ENCODE data around the gene NID1.
A peak's percentile ranks its signal among the peaks of the same experiment; 100 is the strongest.

NID1 gene

GRCh38 chr1:236066828-236067386 lies 2.0 kb upstream of the NID1 start:
- H3K4me3 ChIP-seq (ENCODE audit: low read depth, low read length) = no peak overlapping the region
- TF ChIP-seq CTCF (IDR thresholded peaks at IDR 0.05; ENCODE audit: low read depth, low read length, missing control alignments) = no peak
- DNase-seq (ENCODE audit: low read depth) = no peak
- in situ Hi-C loops (cut with HindIII; ENCODE audit: low sequenced_read_pairs) = loop anchor here (5.0 kb wide), 1 partner anchor 75 kb away; no protein-coding TSS in a partner anchor

GRCh38 chr1:236066054-236066453 lies 1.2 kb upstream of the NID1 start:
- H3K4me3 ChIP-seq (ENCODE audit: low read depth, low read length) = no peak overlapping the region
- TF ChIP-seq CTCF (IDR thresholded peaks at IDR 0.05; ENCODE audit: low read depth, low read length, missing control alignments) = no peak
- no peak for DNase-seq (ENCODE audit: low read depth)
- in situ Hi-C loops (cut with HindIII; ENCODE audit: low sequenced_read_pairs) = loop anchor here (5.0 kb wide), 1 partner anchor 74 kb away; no protein-coding TSS in a partner anchor

- TF ChIP-seq CTCF (IDR thresholded peaks at IDR 0.05; ENCODE audit: low read depth, low read length, missing control alignments) = peak; percentile 0
- in situ Hi-C loops (cut with HindIII; ENCODE audit: low sequenced_read_pairs) = loop anchor here (5.0 kb wide), 1 partner anchor 73 kb away; no protein-coding TSS in a partner anchor
- H3K4me3 ChIP-seq (ENCODE audit: low read depth, low read length) = peak overlapping the region; percentile 83
- no peak for DNase-seq (ENCODE audit: low read depth)
Observed at GRCh38 chr1:236065509-236066005, 667 bp upstream of the NID1 start.

GRCh38 chr1:236063919-236064673 lies 794 bp downstream of the NID1 start:
- in situ Hi-C loops (cut with HindIII; ENCODE audit: low sequenced_read_pairs) = no loop called here
- DNase-seq (ENCODE audit: low read depth) = peak; percentile 41
- peak overlapping the region; percentile 83 for H3K4me3 ChIP-seq (ENCODE audit: low read depth, low read length)
- no peak for TF ChIP-seq CTCF (IDR thresholded peaks at IDR 0.05; ENCODE audit: low read depth, low read length, missing control alignments)

GRCh38 chr1:236063551-236063918 lies 1.4 kb downstream of the NID1 start:
- no peak for DNase-seq (ENCODE audit: low read depth)
- H3K4me3 ChIP-seq (ENCODE audit: low read depth, low read length) = peak overlapping the region; percentile 83

GRCh38 chr1:236060286-236060685 lies 4.6 kb downstream of the NID1 start:
- no peak overlapping the region for H3K4me3 ChIP-seq (ENCODE audit: low read depth, low read length)
- no peak for TF ChIP-seq CTCF (IDR thresholded peaks at IDR 0.05; ENCODE audit: low read depth, low read length, missing control alignments)
- in situ Hi-C loops (cut with HindIII; ENCODE audit: low sequenced_read_pairs) = no loop called here
- no peak for DNase-seq (ENCODE audit: low read depth)

More at GRCh38 chr1:236063551-236063918, 1.4 kb downstream of the NID1 start:
- in situ Hi-C loops (cut with HindIII; ENCODE audit: low sequenced_read_pairs) = no loop called here
- TF ChIP-seq CTCF (IDR thresholded peaks at IDR 0.05; ENCODE audit: low read depth, low read length, missing control alignments) = no peak
